ENCODE measurements around the gene MCM7. TPM values are rescaled to one million over a fixed set of nuclear protein-coding genes. Genes with fewer than 3 reads are reported as not detected.

The MCM7 gene
- total RNA-seq, 4 donors from 2014 or later, result 31.8 to 67.3 (median 63.1) TPM

- no peaks in the 10 kb centered on the region for H3K4me1 ChIP-seq
- intact Hi-C loops (cut with DNase I), result no loop called here
- H3K36me3 ChIP-seq, result peaks cover 50 to 100% (median 66%) of the 10 kb centered on the region in 3 donors
- peaks cover 9 to 40% (median 30%) of the 10 kb centered on the region in 3 donors for H3K9me3 ChIP-seq
- TF ChIP-seq CTCF (IDR thresholded peaks at IDR 0.05) (no peak), POLR2A (IDR thresholded peaks at IDR 0.05) (no peak)
- no peak overlapping the region for H3K27ac ChIP-seq
- 94 to 95% methylated on average over 10 of the region's 10 CpGs for WGBS, 2 donors
- H3K4me3 ChIP-seq, result no peak overlapping the region
- no peak for DNase-seq
- H3K27me3 ChIP-seq, result no peaks in the 10 kb centered on the region
Observed at GRCh38 chr7:100072462-100072861, 28.7 kb downstream of the MCM7 start.

GRCh38 chr7:100071018-100071723 lies 30.0 kb downstream of the MCM7 start:
- Histone ChIP-seq H3K9me3 (peaks cover 9 to 40% (median 30%) of the 10 kb centered on the region in 3 donors), H3K27me3 (no peaks in the 10 kb centered on the region), H3K36me3 (peaks cover 50 to 88% (median 54%) of the 10 kb centered on the region in 3 donors), H3K4me1 (no peaks in the 10 kb centered on the region), H3K4me3 (peak overlapping the region in 1 of 4 donors; percentile 21), H3K27ac (no peak overlapping the region)
- no peak for DNase-seq
- TF ChIP-seq POLR2A (IDR thresholded peaks at IDR 0.05) (no peak), CTCF (IDR thresholded peaks at IDR 0.05) (no peak)
- 94 to 98% methylated on average over 8 to 11 of the region's 11 CpGs for WGBS, 2 donors
- intact Hi-C loops (cut with DNase I), result no loop called here

DNA sequence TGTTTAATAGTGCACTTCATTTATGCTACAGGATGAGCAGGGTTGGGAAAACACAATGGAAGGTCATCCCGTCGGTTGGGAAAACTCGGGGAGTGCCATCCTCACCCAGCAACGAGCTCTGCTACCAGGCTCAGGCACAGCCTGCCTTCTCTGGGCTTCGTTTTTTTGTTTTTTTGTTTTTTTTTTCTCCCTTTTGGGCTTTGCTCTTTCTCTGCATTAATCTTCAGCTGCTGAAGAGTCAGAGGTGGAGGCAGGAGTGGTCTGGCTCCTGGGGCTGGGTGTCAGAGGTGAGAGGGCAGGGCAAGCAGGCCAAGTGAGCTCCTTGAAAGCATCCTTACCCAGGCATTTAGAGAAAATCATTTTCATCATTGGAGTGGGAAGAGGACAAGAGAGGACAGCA lies 31.2 kb downstream of the MCM7 start:
- 92 to 98% methylated on average over 5 of the region's 5 CpGs for WGBS, 2 donors
- intact Hi-C loops (cut with DNase I), result loop anchor here (10.0 kb wide), 1 partner anchor 145 kb away; the partner anchor contains the start of gene GJC3
- Histone ChIP-seq H3K36me3 (peaks cover 40 to 81% (median 42%) of the 10 kb centered on the region in 3 donors), H3K4me1 (peaks cover 0 to 7% (median 0%) of the 10 kb centered on the region in 3 donors), H3K4me3 (no peak overlapping the region), H3K27ac (no peak overlapping the region), H3K27me3 (no peaks in the 10 kb centered on the region), H3K9me3 (peaks cover 9 to 40% (median 30%) of the 10 kb centered on the region in 3 donors)
- no peak for DNase-seq
- no peak for TF ChIP-seq POLR2A (IDR thresholded peaks at IDR 0.05)
- no peak for TF ChIP-seq CTCF (IDR thresholded peaks at IDR 0.05)

GRCh38 chr7:100066953-100067352 lies 34.2 kb downstream of the MCM7 start:
- Histone ChIP-seq H3K4me3 (no peak overlapping the region), H3K4me1 (peaks cover 0 to 8% (median 0%) of the 10 kb centered on the region in 3 donors), H3K27ac (no peak overlapping the region), H3K9me3 (peaks cover 9 to 25% (median 23%) of the 10 kb centered on the region in 3 donors), H3K27me3 (no peaks in the 10 kb centered on the region), H3K36me3 (peaks cover 18 to 81% (median 25%) of the 10 kb centered on the region in 3 donors)
- TF ChIP-seq CTCF (IDR thresholded peaks at IDR 0.05), result no peak
- TF ChIP-seq POLR2A (IDR thresholded peaks at IDR 0.05), result no peak
- intact Hi-C loops (cut with DNase I), result loop anchor here (10.0 kb wide), 1 partner anchor 142 kb away; the partner anchor contains the start of gene GJC3
- no peak for DNase-seq
- 91 to 96% methylated on average over 7 of the region's 7 CpGs for WGBS, 2 donors

DNA sequence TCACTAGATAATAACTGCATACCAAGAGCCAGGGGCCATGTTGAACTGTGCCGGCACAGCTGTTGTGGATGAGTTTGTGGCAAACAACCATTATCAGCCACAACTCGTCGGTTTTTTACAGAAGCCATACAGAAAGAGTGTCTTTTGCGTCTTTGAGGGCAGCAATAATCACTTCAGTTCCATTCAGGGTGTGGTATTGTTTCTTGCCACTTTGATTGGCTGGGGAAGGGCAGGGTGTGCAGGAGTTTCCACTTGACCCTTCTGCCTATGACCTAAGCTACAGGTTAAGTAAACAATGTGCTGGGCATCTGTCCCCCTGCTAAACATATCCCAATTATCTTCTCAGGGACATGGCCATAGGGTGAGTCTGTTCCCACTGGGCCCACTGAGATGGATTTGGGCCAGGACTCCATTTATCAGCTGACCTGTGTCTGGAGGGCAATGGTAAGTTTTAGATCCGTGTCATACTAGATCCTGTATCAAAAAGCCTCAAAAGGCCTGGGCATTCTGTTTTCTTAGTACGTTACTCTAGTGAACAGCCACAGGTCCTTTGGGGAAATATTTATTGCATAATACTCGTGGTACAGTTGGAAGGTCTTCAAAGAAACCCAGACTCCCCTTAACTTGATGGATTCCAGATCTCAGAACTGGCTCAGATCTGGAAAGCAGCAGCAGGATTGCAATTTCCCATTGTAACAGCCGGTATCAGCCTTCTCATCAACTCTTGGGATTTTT lies 35.6 kb downstream of the MCM7 start:
- Histone ChIP-seq H3K27me3 (no peaks in the 10 kb centered on the region), H3K9me3 (peaks cover 0 to 11% (median 10%) of the 10 kb centered on the region in 3 donors)

More for the DNA sequence above, 35.6 kb downstream of the MCM7 start:
- Histone ChIP-seq H3K36me3 (peaks cover 4 to 81% (median 11%) of the 10 kb centered on the region in 3 donors), H3K4me1 (peaks cover 0 to 8% (median 0%) of the 10 kb centered on the region in 3 donors), H3K4me3 (no peak overlapping the region), H3K27ac (peak overlapping the region in 2 of 4 donors; percentile 35 to 53)
- intact Hi-C loops (cut with DNase I), result loop anchor here (10.0 kb wide), 1 partner anchor 141 kb away; the partner anchor contains the start of gene GJC3
- no peak for DNase-seq
- 53 to 55% methylated on average over 8 of the region's 8 CpGs for WGBS, 2 donors
- TF ChIP-seq CTCF (IDR thresholded peaks at IDR 0.05), result no peak
- TF ChIP-seq POLR2A (IDR thresholded peaks at IDR 0.05), result no peak
